Activated CD4-positive, CD25-positive, alpha-beta regulatory T cell treated with anti-CD3 and anti-CD28 coated beads, Interleukin-2, amount 50 U/mL, for 16 hours (primary cell): ENCODE results near the gene ARHGDIB.

ENCODE experiments used
- DNase-seq: peaks from one replicate; pipeline ENCODE4 v3.0.0-alpha.2; 2020; ENCODE audit warnings: low read depth, low spot score

Gene ARHGDIB

GRCh38 chr12:14982991-14983390 lies 21.6 kb upstream of the ARHGDIB start:
- DNase-seq, result no peak

- no peak for DNase-seq
Observed at GRCh38 chr12:14982562-14982961, 21.2 kb upstream of the ARHGDIB start.

- DNase-seq, result no peak
Observed at GRCh38 chr12:14981049-14981448, 19.6 kb upstream of the ARHGDIB start.

GRCh38 chr12:14979468-14979867 lies 18.1 kb upstream of the ARHGDIB start:
- no peak for DNase-seq

- no peak for DNase-seq
Observed at GRCh38 chr12:14976658-14977057, 15.3 kb upstream of the ARHGDIB start.

GRCh38 chr12:14975457-14975856 lies 14.1 kb upstream of the ARHGDIB start:
- no peak for DNase-seq

GRCh38 chr12:14974633-14975032 lies 13.2 kb upstream of the ARHGDIB start:
- DNase-seq, result no peak

- no peak for DNase-seq
Observed at GRCh38 chr12:14972816-14973215, 11.4 kb upstream of the ARHGDIB start, which contains the start of gene PDE6H. PDE6H (plus strand) TSS chr12:14973042; CDS start chr12:14978013, 4,971 bp downstream.

GRCh38 chr12:14970473-14970872 lies 9.1 kb upstream of the ARHGDIB start:
- no peak for DNase-seq

GRCh38 chr12:14968478-14968877 lies 7.1 kb upstream of the ARHGDIB start:
- DNase-seq, result no peak

GRCh38 chr12:14965221-14965620 lies 3.8 kb upstream of the ARHGDIB start:
- DNase-seq, result no peak

- DNase-seq, result no peak
Observed at GRCh38 chr12:14964406-14964805, 3.0 kb upstream of the ARHGDIB start.

GRCh38 chr12:14963520-14963919 lies 2.1 kb upstream of the ARHGDIB start:
- no peak for DNase-seq

GRCh38 chr12:14962797-14963196 lies 1.4 kb upstream of the ARHGDIB start:
- no peak for DNase-seq

GRCh38 chr12:14962153-14962539 lies 745 bp upstream of the ARHGDIB start:
- DNase-seq, result no peak

- no peak for DNase-seq
Observed at GRCh38 chr12:14960548-14961465, 594 bp downstream of the ARHGDIB start.

GRCh38 chr12:14959916-14960496 lies 1.4 kb downstream of the ARHGDIB start:
- DNase-seq, result no peak

- no peak for DNase-seq
Observed at GRCh38 chr12:14959463-14959862, 1.9 kb downstream of the ARHGDIB start.

GRCh38 chr12:14959126-14959440 lies 2.3 kb downstream of the ARHGDIB start:
- DNase-seq, result no peak

- DNase-seq, result no peak
Observed at GRCh38 chr12:14958361-14959125, 2.9 kb downstream of the ARHGDIB start.

- no peak for DNase-seq
Observed at GRCh38 chr12:14957551-14958168, 3.7 kb downstream of the ARHGDIB start.

- no peak for DNase-seq
Observed at GRCh38 chr12:14956905-14957304, 4.5 kb downstream of the ARHGDIB start.
